MM.1S (cell line): Measurements from ENCODE around the gene EEF2.

ENCODE experiments used
- EZH2phosphoT487 ChIP-seq: fragments of 300-600 bp; sonication (generic); IDR thresholded peaks from 2 replicates; pipeline ENCODE4 v1.6.1; 2018; ENCODE audit warnings: antibody characterized with exemption, low read length
- TF ChIP-seq, protein P1 (sequence below): fragments of 300-600 bp; sonication (generic); IDR thresholded peaks from 2 replicates; pipeline ENCODE4 v1.5.1; 2016; ENCODE audit warnings: antibody characterized with exemption, low read length, mixed read lengths

- TF ChIP-seq, protein P1, sequence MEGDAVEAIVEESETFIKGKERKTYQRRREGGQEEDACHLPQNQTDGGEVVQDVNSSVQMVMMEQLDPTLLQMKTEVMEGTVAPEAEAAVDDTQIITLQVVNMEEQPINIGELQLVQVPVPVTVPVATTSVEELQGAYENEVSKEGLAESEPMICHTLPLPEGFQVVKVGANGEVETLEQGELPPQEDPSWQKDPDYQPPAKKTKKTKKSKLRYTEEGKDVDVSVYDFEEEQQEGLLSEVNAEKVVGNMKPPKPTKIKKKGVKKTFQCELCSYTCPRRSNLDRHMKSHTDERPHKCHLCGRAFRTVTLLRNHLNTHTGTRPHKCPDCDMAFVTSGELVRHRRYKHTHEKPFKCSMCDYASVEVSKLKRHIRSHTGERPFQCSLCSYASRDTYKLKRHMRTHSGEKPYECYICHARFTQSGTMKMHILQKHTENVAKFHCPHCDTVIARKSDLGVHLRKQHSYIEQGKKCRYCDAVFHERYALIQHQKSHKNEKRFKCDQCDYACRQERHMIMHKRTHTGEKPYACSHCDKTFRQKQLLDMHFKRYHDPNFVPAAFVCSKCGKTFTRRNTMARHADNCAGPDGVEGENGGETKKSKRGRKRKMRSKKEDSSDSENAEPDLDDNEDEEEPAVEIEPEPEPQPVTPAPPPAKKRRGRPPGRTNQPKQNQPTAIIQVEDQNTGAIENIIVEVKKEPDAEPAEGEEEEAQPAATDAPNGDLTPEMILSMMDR, result peak; percentile 79
- no peak for TF ChIP-seq EZH2phosphoT487
Observed at GRCh38 chr19:3987619-3988371, 2.5 kb upstream of the EEF2 start.
